Measurements from ENCODE around the gene UBE2QL1.
A peak's percentile ranks its signal among the peaks of the same experiment; 100 is the strongest.

The UBE2QL1 gene

GRCh38 chr5:6467591-6467990 is 18.9 kb downstream of the UBE2QL1 start:
- CTCF ChIA-PET, result interaction anchor here (0.9 kb wide), 1 partner anchor 91 kb away, joined by 3 read pairs; no protein-coding TSS in a partner anchor
- TF ChIP-seq ZNF157 (tag by site-specific recombination; IDR thresholded peaks at IDR 0.05) (no peak), ZFP69B (tag by site-specific recombination; IDR thresholded peaks at IDR 0.05) (peak; percentile 40; the same call in 1 of the 2 replicates)
- Histone ChIP-seq H3K9me3 (ENCODE audit: control insufficient read depth, insufficient read depth, low read depth, low read length) (no peaks in the 10 kb centered on the region), H3K4me1 (ENCODE audit: control insufficient read depth, insufficient read depth, low read length) (peaks cover 3% of the 10 kb centered on the region; the same call in 1 of the 2 replicates), H3K36me3 (ENCODE audit: control insufficient read depth in 2 of 2, insufficient read depth in 1 of 2, low read length in 2 of 2) (no peaks in the 10 kb centered on the region), H3K4me3 (ENCODE audit: low read depth, low read length) (no peak overlapping the region), H3K27ac (ENCODE audit: extremely low read depth, low read depth, low read length) (no peak overlapping the region)
- POLR2A ChIA-PET, result no interaction called here

GRCh38 chr5:6468104-6468503 is 19.4 kb downstream of the UBE2QL1 start:
- no peak for TF ChIP-seq ZNF692 (tag by site-specific recombination; IDR thresholded peaks at IDR 0.05)
- peak; percentile 62 for TF ChIP-seq ZIC2 (tag by site-specific recombination; IDR thresholded peaks at IDR 0.05)
- H3K4me3 ChIP-seq (ENCODE audit: low read depth, low read length), result no peak overlapping the region
- no peaks in the 10 kb centered on the region for H3K9me3 ChIP-seq (ENCODE audit: control insufficient read depth, insufficient read depth, low read depth, low read length)
- CTCF ChIA-PET, result interaction anchor here (0.9 kb wide), 1 partner anchor 91 kb away, joined by 3 read pairs; no protein-coding TSS in a partner anchor
- H3K27ac ChIP-seq (ENCODE audit: extremely low read depth, low read depth, low read length), result no peak overlapping the region
- peaks cover 3% of the 10 kb centered on the region; the same call in 1 of the 2 replicates for H3K4me1 ChIP-seq (ENCODE audit: control insufficient read depth, insufficient read depth, low read length)
- H3K36me3 ChIP-seq (ENCODE audit: control insufficient read depth in 2 of 2, insufficient read depth in 1 of 2, low read length in 2 of 2), result no peaks in the 10 kb centered on the region
- POLR2A ChIA-PET, result no interaction called here

DNA sequence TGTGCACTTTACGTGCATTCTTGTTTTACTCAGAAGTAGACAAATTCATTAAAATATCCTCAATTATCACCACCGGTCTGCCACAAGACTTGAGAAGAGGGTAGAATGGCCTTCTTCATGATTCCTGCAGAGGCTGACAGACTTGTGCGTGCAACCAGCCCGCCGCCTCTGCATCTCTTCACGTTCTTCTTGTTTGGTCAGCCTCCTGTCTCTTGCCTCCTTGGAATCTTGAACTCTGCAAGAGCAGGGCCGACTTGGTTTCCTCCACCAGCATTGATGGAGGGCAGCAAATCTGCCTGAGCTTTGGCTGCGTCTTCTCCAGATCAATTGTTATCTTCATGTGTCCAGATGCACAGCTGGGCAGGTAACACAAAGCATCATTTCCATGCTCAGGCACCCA is 20.2 kb downstream of the UBE2QL1 start:
- Histone ChIP-seq H3K36me3 (ENCODE audit: control insufficient read depth in 2 of 2, insufficient read depth in 1 of 2, low read length in 2 of 2) (no peaks in the 10 kb centered on the region), H3K4me1 (ENCODE audit: control insufficient read depth, insufficient read depth, low read length) (peaks cover 3% of the 10 kb centered on the region; the same call in 1 of the 2 replicates), H3K27ac (ENCODE audit: extremely low read depth, low read depth, low read length) (no peak overlapping the region), H3K4me3 (ENCODE audit: low read depth, low read length) (no peak overlapping the region), H3K9me3 (ENCODE audit: control insufficient read depth, insufficient read depth, low read depth, low read length) (no peaks in the 10 kb centered on the region)
- TF ChIP-seq, protein P1, sequence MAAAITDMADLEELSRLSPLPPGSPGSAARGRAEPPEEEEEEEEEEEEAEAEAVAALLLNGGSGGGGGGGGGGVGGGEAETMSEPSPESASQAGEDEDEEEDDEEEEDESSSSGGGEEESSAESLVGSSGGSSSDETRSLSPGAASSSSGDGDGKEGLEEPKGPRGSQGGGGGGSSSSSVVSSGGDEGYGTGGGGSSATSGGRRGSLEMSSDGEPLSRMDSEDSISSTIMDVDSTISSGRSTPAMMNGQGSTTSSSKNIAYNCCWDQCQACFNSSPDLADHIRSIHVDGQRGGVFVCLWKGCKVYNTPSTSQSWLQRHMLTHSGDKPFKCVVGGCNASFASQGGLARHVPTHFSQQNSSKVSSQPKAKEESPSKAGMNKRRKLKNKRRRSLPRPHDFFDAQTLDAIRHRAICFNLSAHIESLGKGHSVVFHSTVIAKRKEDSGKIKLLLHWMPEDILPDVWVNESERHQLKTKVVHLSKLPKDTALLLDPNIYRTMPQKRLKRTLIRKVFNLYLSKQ (tag by site-specific recombination; IDR thresholded peaks at IDR 0.05; ENCODE audit: borderline replicate concordance), result no peak
- no peak for TF ChIP-seq ZNF16 (tag by site-specific recombination; IDR thresholded peaks at IDR 0.05; ENCODE audit: low read depth)
- no peak for TF ChIP-seq ZNF138 (tag by site-specific recombination; IDR thresholded peaks at IDR 0.05; ENCODE audit: borderline replicate concordance)
- no peak for TF ChIP-seq YY2 (tag by site-specific recombination; IDR thresholded peaks at IDR 0.05)
- TF ChIP-seq TSHZ1 (tag by site-specific recombination; IDR thresholded peaks at IDR 0.05; ENCODE audit: borderline replicate concordance), result no peak
- no peak for TF ChIP-seq ZNF140 (tag by site-specific recombination; IDR thresholded peaks at IDR 0.05)
- ChIA-PET CTCF (no interaction called here), POLR2A (no interaction called here)

- Histone ChIP-seq H3K27ac (ENCODE audit: extremely low read depth, low read depth, low read length) (no peak overlapping the region), H3K9me3 (ENCODE audit: control insufficient read depth, insufficient read depth, low read depth, low read length) (no peaks in the 10 kb centered on the region), H3K36me3 (ENCODE audit: control insufficient read depth in 2 of 2, insufficient read depth in 1 of 2, low read length in 2 of 2) (no peaks in the 10 kb centered on the region), H3K4me1 (ENCODE audit: control insufficient read depth, insufficient read depth, low read length) (peaks cover 3% of the 10 kb centered on the region; the same call in 1 of the 2 replicates), H3K4me3 (ENCODE audit: low read depth, low read length) (no peak overlapping the region)
- ChIA-PET POLR2A (no interaction called here), CTCF (no interaction called here)
- TF ChIP-seq ZNF146 (tag by site-specific recombination; IDR thresholded peaks at IDR 0.05), result no peak
- TF ChIP-seq ZNF292 (tag by site-specific recombination; IDR thresholded peaks at IDR 0.05; ENCODE audit: borderline replicate concordance, low read depth), result no peak
- no peak for TF ChIP-seq ZNF362 (tag by site-specific recombination; IDR thresholded peaks at IDR 0.05)
- TF ChIP-seq ZNF214 (tag by site-specific recombination; IDR thresholded peaks at IDR 0.05; ENCODE audit: borderline replicate concordance), result no peak
- no peak for TF ChIP-seq OVOL3 (tag by site-specific recombination; IDR thresholded peaks at IDR 0.05)
- no peak for TF ChIP-seq REPIN1 (tag by site-specific recombination; IDR thresholded peaks at IDR 0.05; ENCODE audit: low read depth)
- no peak for TF ChIP-seq ZNF280D (tag by site-specific recombination; IDR thresholded peaks at IDR 0.05)
These were observed 21.2 kb downstream of the UBE2QL1 start for GRCh38 chr5:6469836-6470235.

Measured in HEK293 (cell line).